SK-N-SH treated with all-trans-retinoic acid at 6 μM for 48 hours (cell line): ENCODE measurements around the gene ZC4H2.

Experiments used
- ATAC-seq: fragments of 200-7000 bp; cut with Tn5 transposase; 3 replicates; pipeline ENCODE4 v1.9.1; 2020; ENCODE audit warnings: mild to moderate bottlenecking, moderate library complexity
- ARNTL ChIP-seq: fragments of 450-650 bp; formaldehyde crosslinking; IDR thresholded peaks from 2 replicates; pipeline ENCODE4 v1.5.0; 2020; ENCODE audit warnings: low read depth, mild to moderate bottlenecking, moderate library complexity, borderline replicate concordance
- BACH2 ChIP-seq: fragments of 250-450 bp; sonication (Bioruptor Pico); IDR thresholded peaks from 2 replicates; pipeline ENCODE4 v1.9.0; 2021; ENCODE audit warnings: mild to moderate bottlenecking, borderline replicate concordance
- ESRRG ChIP-seq: fragments of 250-450 bp; sonication (Bioruptor Pico); IDR thresholded peaks from 2 replicates; pipeline ENCODE4 v1.6.1; 2021; ENCODE audit warnings: mild to moderate bottlenecking
- GLIS3 ChIP-seq: fragments of 250-450 bp; sonication (Bioruptor Pico); IDR thresholded peaks from 2 replicates; pipeline ENCODE4 v1.5.0; 2020; ENCODE audit warnings: mild to moderate bottlenecking, moderate library complexity
- OSR1 ChIP-seq: fragments of 250-450 bp; sonication (Bioruptor Pico); IDR thresholded peaks from 2 replicates; pipeline ENCODE4 v1.8.0; 2022; ENCODE audit warnings: moderate library complexity, mild to moderate bottlenecking, inconsistent platforms
- PPARA ChIP-seq: fragments of 250-450 bp; sonication (Bioruptor Pico); IDR thresholded peaks from 2 replicates; pipeline ENCODE4 v1.5.0; 2020; ENCODE audit warnings: mild to moderate bottlenecking, borderline replicate concordance
- RARB ChIP-seq: fragments of 250-450 bp; sonication (Bioruptor Pico); IDR thresholded peaks from 2 replicates; pipeline ENCODE4 v1.8.0; 2021; ENCODE audit warnings: mild to moderate bottlenecking, moderate library complexity
- SNAI2 ChIP-seq: fragments of 250-450 bp; sonication (Bioruptor Pico); IDR thresholded peaks from 2 replicates; pipeline ENCODE4 v1.5.0; 2020; ENCODE audit warnings: mild to moderate bottlenecking, moderate library complexity
- TCF4 ChIP-seq: fragments of 250-450 bp; sonication (Bioruptor Pico); IDR thresholded peaks from 2 replicates; pipeline ENCODE4 v1.8.0; 2021; ENCODE audit warnings: mild to moderate bottlenecking, moderate library complexity, borderline replicate concordance
- TOX ChIP-seq: fragments of 250-450 bp; sonication (Bioruptor Pico); IDR thresholded peaks from 2 replicates; pipeline ENCODE4 v1.8.0; 2021; ENCODE audit warnings: mild to moderate bottlenecking, moderate library complexity, borderline replicate concordance
- ZC3H10 ChIP-seq: fragments of 250-450 bp; sonication (Bioruptor Pico); IDR thresholded peaks from 2 replicates; pipeline ENCODE4 v1.5.1; 2021; ENCODE audit warnings: mild to moderate bottlenecking, moderate library complexity
- ZFP3 ChIP-seq: fragments of 250-450 bp; sonication (Bioruptor Pico); IDR thresholded peaks from 2 replicates; pipeline ENCODE4 v1.5.0; 2020; ENCODE audit warnings: mild to moderate bottlenecking, moderate library complexity
- ZFP30 ChIP-seq: fragments of 450-650 bp; formaldehyde crosslinking; IDR thresholded peaks from 2 replicates; pipeline ENCODE4 v1.5.0; 2022; ENCODE audit warnings: mild to moderate bottlenecking, moderate library complexity
- ZNF565 ChIP-seq: fragments of 450-650 bp; formaldehyde crosslinking; conservative IDR thresholded peaks from 2 replicates; pipeline ENCODE4 v1.5.0; 2020; ENCODE audit warnings: low read depth, mild to moderate bottlenecking, moderate library complexity
- ZNF8 ChIP-seq: fragments of 450-650 bp; formaldehyde crosslinking; IDR thresholded peaks from 2 replicates; pipeline ENCODE4 v1.5.0; 2020; ENCODE audit warnings: mild to moderate bottlenecking, moderate library complexity
- TF ChIP-seq, protein P1 (sequence below): fragments of 250-450 bp; sonication (Bioruptor Pico); IDR thresholded peaks from 2 replicates; pipeline ENCODE4 v1.5.1; 2021; ENCODE audit warnings: mild to moderate bottlenecking, moderate library complexity
- TF ChIP-seq, protein P2 (sequence below): fragments of 250-450 bp; sonication (Bioruptor Pico); IDR thresholded peaks from 2 replicates; pipeline ENCODE4 v1.8.0; 2021; ENCODE audit warnings: low read depth, mild to moderate bottlenecking, moderate library complexity, borderline replicate concordance
- TF ChIP-seq, protein P3 (sequence below): fragments of 250-450 bp; sonication (Bioruptor Pico); IDR thresholded peaks from 2 replicates; pipeline ENCODE4 v1.5.0; 2020; ENCODE audit warnings: mild to moderate bottlenecking, moderate library complexity
- TF ChIP-seq, protein P4 (sequence below): fragments of 250-450 bp; sonication (Bioruptor Pico); IDR thresholded peaks from 2 replicates; pipeline ENCODE4 v1.5.1; 2020; ENCODE audit warnings: low read depth, mild to moderate bottlenecking, moderate library complexity
- TF ChIP-seq, protein P5 (sequence below): fragments of 250-450 bp; sonication (Bioruptor Pico); IDR thresholded peaks from 2 replicates; pipeline ENCODE4 v1.8.0; 2020; ENCODE audit warnings: mild to moderate bottlenecking, moderate library complexity, borderline replicate concordance

Gene ZC4H2

DNA sequence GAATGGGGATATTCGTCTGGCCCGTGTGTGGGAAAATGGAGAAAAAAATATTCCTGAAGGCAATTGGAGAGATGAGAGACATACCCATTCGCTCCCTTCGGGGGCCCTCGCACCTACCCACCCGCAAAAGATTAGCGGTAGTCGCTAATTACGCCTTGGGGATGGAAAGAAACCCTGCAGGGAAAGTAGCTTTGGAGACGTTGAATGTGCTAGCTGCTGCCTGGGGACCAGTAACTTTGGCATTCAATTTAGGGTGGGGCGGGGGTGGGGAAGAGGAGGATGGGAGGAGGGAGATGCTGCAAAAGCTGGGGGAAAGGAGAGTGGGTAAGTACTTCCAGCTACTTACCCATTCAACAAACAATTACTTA, 407 bp upstream of the ZC4H2 start:
- no peak for TF ChIP-seq RARB (CRISPR knock-in tag)
- TF ChIP-seq, protein P1, sequence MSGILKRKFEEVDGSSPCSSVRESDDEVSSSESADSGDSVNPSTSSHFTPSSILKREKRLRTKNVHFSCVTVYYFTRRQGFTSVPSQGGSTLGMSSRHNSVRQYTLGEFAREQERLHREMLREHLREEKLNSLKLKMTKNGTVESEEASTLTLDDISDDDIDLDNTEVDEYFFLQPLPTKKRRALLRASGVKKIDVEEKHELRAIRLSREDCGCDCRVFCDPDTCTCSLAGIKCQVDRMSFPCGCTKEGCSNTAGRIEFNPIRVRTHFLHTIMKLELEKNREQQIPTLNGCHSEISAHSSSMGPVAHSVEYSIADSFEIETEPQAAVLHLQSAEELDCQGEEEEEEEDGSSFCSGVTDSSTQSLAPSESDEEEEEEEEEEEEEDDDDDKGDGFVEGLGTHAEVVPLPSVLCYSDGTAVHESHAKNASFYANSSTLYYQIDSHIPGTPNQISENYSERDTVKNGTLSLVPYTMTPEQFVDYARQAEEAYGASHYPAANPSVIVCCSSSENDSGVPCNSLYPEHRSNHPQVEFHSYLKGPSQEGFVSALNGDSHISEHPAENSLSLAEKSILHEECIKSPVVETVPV (CRISPR knock-in tag): no peak
- TF ChIP-seq TOX (CRISPR knock-in tag): no peak
- TF ChIP-seq, protein P2, sequence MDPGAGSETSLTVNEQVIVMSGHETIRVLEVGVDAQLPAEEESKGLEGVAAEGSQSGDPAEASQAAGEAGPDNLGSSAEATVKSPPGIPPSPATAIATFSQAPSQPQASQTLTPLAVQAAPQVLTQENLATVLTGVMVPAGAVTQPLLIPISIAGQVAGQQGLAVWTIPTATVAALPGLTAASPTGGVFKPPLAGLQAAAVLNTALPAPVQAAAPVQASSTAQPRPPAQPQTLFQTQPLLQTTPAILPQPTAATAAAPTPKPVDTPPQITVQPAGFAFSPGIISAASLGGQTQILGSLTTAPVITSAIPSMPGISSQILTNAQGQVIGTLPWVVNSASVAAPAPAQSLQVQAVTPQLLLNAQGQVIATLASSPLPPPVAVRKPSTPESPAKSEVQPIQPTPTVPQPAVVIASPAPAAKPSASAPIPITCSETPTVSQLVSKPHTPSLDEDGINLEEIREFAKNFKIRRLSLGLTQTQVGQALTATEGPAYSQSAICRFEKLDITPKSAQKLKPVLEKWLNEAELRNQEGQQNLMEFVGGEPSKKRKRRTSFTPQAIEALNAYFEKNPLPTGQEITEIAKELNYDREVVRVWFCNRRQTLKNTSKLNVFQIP (CRISPR knock-in tag): no peak
- no peak for TF ChIP-seq ZFP30
- TF ChIP-seq ZFP3 (CRISPR knock-in tag): no peak
- TF ChIP-seq PPARA: no peak
- no peak for TF ChIP-seq GLIS3 (CRISPR knock-in tag)
- ATAC-seq: peak; percentile 4; the same call in 2 of the 3 replicates

DNA sequence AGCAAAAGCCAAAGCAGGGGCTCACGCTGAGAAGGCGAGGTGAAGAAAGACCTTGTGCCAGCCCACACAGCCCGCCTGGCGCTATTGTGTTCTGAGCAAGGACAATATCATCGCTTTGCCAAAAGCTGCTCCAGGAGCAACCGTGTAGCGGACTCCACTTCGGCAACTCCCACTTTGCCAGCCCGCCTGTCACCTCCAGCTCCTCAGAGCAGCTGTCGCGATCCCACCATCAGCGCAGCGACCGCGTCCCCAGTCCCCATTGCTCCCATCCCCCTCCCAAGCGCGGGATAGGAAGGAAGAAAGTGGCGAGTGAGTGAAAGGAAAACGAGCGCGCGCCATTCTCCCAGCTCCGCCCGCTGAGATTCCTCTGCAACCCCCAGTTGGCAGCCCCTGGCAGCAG, 759 bp downstream of the ZC4H2 start:
- no peak for TF ChIP-seq TCF4
- no peak for TF ChIP-seq OSR1
- TF ChIP-seq ZC3H10: no peak
- TF ChIP-seq, protein P3, sequence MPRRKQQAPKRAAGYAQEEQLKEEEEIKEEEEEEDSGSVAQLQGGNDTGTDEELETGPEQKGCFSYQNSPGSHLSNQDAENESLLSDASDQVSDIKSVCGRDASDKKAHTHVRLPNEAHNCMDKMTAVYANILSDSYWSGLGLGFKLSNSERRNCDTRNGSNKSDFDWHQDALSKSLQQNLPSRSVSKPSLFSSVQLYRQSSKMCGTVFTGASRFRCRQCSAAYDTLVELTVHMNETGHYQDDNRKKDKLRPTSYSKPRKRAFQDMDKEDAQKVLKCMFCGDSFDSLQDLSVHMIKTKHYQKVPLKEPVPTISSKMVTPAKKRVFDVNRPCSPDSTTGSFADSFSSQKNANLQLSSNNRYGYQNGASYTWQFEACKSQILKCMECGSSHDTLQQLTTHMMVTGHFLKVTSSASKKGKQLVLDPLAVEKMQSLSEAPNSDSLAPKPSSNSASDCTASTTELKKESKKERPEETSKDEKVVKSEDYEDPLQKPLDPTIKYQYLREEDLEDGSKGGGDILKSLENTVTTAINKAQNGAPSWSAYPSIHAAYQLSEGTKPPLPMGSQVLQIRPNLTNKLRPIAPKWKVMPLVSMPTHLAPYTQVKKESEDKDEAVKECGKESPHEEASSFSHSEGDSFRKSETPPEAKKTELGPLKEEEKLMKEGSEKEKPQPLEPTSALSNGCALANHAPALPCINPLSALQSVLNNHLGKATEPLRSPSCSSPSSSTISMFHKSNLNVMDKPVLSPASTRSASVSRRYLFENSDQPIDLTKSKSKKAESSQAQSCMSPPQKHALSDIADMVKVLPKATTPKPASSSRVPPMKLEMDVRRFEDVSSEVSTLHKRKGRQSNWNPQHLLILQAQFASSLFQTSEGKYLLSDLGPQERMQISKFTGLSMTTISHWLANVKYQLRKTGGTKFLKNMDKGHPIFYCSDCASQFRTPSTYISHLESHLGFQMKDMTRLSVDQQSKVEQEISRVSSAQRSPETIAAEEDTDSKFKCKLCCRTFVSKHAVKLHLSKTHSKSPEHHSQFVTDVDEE: no peak
- ATAC-seq: peak; percentile 78

DNA sequence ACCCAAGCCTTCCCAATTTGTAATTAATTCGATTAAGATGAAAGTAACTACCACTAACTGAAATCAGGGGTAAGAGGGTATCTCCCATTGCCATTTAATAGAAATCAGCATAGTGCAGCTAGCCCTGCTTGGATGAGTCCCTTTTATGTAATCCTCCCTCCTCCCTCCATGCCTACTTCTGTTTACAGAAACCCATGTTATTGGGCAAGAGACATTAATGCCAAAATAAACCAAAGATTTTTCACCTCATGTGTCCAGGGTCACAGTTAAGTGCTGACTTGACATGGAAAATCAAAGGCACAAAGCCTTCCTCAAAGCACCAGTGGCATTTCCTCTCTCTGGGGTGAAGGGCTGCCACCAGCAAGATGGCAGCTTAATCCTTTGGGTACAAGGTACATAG, 50.8 kb downstream of the ZC4H2 start:
- ATAC-seq: no peak
- TF ChIP-seq PPARA: no peak
- TF ChIP-seq BACH2 (CRISPR knock-in tag): no peak
- TF ChIP-seq, protein P3: no peak
- no peak for TF ChIP-seq GLIS3 (CRISPR knock-in tag)
- TF ChIP-seq OSR1: no peak
- no peak for TF ChIP-seq ZC3H10
- TF ChIP-seq ZNF8: no peak
- TF ChIP-seq SNAI2 (CRISPR knock-in tag): no peak
- TF ChIP-seq, protein P4, sequence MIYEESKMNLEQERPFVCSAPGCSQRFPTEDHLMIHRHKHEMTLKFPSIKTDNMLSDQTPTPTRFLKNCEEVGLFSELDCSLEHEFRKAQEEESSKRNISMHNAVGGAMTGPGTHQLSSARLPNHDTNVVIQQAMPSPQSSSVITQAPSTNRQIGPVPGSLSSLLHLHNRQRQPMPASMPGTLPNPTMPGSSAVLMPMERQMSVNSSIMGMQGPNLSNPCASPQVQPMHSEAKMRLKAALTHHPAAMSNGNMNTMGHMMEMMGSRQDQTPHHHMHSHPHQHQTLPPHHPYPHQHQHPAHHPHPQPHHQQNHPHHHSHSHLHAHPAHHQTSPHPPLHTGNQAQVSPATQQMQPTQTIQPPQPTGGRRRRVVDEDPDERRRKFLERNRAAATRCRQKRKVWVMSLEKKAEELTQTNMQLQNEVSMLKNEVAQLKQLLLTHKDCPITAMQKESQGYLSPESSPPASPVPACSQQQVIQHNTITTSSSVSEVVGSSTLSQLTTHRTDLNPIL (CRISPR knock-in tag): no peak
- TF ChIP-seq, protein P5, sequence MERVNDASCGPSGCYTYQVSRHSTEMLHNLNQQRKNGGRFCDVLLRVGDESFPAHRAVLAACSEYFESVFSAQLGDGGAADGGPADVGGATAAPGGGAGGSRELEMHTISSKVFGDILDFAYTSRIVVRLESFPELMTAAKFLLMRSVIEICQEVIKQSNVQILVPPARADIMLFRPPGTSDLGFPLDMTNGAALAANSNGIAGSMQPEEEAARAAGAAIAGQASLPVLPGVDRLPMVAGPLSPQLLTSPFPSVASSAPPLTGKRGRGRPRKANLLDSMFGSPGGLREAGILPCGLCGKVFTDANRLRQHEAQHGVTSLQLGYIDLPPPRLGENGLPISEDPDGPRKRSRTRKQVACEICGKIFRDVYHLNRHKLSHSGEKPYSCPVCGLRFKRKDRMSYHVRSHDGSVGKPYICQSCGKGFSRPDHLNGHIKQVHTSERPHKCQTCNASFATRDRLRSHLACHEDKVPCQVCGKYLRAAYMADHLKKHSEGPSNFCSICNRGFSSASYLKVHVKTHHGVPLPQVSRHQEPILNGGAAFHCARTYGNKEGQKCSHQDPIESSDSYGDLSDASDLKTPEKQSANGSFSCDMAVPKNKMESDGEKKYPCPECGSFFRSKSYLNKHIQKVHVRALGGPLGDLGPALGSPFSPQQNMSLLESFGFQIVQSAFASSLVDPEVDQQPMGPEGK (CRISPR knock-in tag): no peak
- no peak for TF ChIP-seq ZFP30
- TF ChIP-seq TCF4: no peak
- no peak for TF ChIP-seq ARNTL
- no peak for TF ChIP-seq ZFP3 (CRISPR knock-in tag)
- TF ChIP-seq ESRRG (CRISPR knock-in tag): no peak
- TF ChIP-seq RARB (CRISPR knock-in tag): no peak
- TF ChIP-seq ZNF565: no peak
